Measurements from ENCODE around the gene PRKCB. TPM values are rescaled to one million over a fixed set of nuclear protein-coding genes. Genes with fewer than 3 reads are reported as not detected.

The PRKCB gene
- total and polyA plus RNA-seq, 2 experiments from 2014 or later = 3.7 to 16.4 TPM

- H3K36me3 Mint-ChIP-seq (ENCODE audit: low read depth) = peaks cover 11% of the 10 kb centered on the region; the same call in 2 of the 3 replicates
- H3K27ac ChIP-seq (ENCODE audit: low read depth) = peak overlapping the region; percentile 47
- peak overlapping the region; percentile 53 for H3K4me2 ChIP-seq
- TF ChIP-seq ETS1 (IDR thresholded peaks at IDR 0.05) (no peak), JUNB (IDR thresholded peaks at IDR 0.05; ENCODE audit: unreplicated experiment) (no peak), NANOG (IDR thresholded peaks at IDR 0.05; ENCODE audit: borderline replicate concordance) (no peak), ZNF462 (CRISPR knock-in tag; IDR thresholded peaks at IDR 0.05) (no peak), STAT1 (IDR thresholded peaks at IDR 0.05; ENCODE audit: unreplicated experiment) (no peak), CREB1 (CRISPR knock-in tag; IDR thresholded peaks at IDR 0.05; ENCODE audit: low read depth) (no peak), ZNF114 (CRISPR knock-in tag; IDR thresholded peaks at IDR 0.05) (no peak), EZH2 (IDR thresholded peaks at IDR 0.05; ENCODE audit: low read depth, unreplicated experiment) (no peak), CTCF (conservative IDR thresholded peaks at IDR 0.05; ENCODE audit: low read depth in 2 of 2) (no peak), REST (IDR thresholded peaks at IDR 0.05; ENCODE audit: unreplicated experiment) (no peak), ZNF331 (CRISPR knock-in tag; IDR thresholded peaks at IDR 0.05; ENCODE audit: low read depth) (no peak), EZH2phosphoT487 (IDR thresholded peaks at IDR 0.05; ENCODE audit: unreplicated experiment) (no peak), POLR2AphosphoS5 (IDR thresholded peaks at IDR 0.05; ENCODE audit: low read depth) (no peak)
- H3K27me3 ChIP-seq (ENCODE audit: insufficient read depth) = no peaks in the 10 kb centered on the region
- ATAC-seq = no peak; the same call in 2 of the 3 replicates
- no peak overlapping the region for H3K4me3 ChIP-seq
- peaks cover 54% of the 10 kb centered on the region for H3K4me1 Mint-ChIP-seq
- H4K20me1 ChIP-seq (replicated peaks; ENCODE audit: insufficient read depth) = no peaks in the 10 kb centered on the region
- H3K9me3 Mint-ChIP-seq = peaks cover 16% of the 10 kb centered on the region
- H3K4me3 Mint-ChIP-seq = peak overlapping the region; percentile 4; the same call in 2 of the 3 replicates
- no peaks in the 10 kb centered on the region for H3K79me2 ChIP-seq (replicated peaks; ENCODE audit: insufficient read depth)
- no peaks in the 10 kb centered on the region for H3K36me3 ChIP-seq (ENCODE audit: insufficient read depth)
- DNase-seq (ENCODE audit: low spot score) = peak; percentile 77
- H3K4me1 ChIP-seq (ENCODE audit: insufficient read depth) = peaks cover 42% of the 10 kb centered on the region
- H3K9me2 ChIP-seq (ENCODE audit: insufficient read depth) = no peaks in the 10 kb centered on the region
- no peak overlapping the region for H2AFZ ChIP-seq
- no peaks in the 10 kb centered on the region for H3F3A ChIP-seq (replicated peaks; ENCODE audit: low read depth)
- peaks cover 9% of the 10 kb centered on the region for H3K27me3 Mint-ChIP-seq (ENCODE audit: insufficient read depth, low read depth, poor library complexity)
- peak overlapping the region; percentile 88 for H3K27ac Mint-ChIP-seq
Measured at GRCh38 chr16:24135624-24136565, 300.1 kb downstream of the PRKCB start.
